Stimulated activated CD8-positive, alpha-beta memory T cell treated with anti-CD3 and anti-CD28 coated beads, Interleukin-4, amount 100 ng/mL, for 4 hours (primary cell): ENCODE data around the gene ARHGAP1.
"Not testable (repeated sequence)": the region's sequence is repeated elsewhere in the genome, so short reads cannot be mapped to it uniquely, and the experiment has no call there.

Experiments
- DNase-seq, 2 donors: peaks; one replicate each; pipeline ENCODE4 v3.0.0-alpha.2; 2020; ENCODE audit warnings: low read depth in 2 of 2, low spot score in 1 of 2

The ARHGAP1 gene

DNA sequence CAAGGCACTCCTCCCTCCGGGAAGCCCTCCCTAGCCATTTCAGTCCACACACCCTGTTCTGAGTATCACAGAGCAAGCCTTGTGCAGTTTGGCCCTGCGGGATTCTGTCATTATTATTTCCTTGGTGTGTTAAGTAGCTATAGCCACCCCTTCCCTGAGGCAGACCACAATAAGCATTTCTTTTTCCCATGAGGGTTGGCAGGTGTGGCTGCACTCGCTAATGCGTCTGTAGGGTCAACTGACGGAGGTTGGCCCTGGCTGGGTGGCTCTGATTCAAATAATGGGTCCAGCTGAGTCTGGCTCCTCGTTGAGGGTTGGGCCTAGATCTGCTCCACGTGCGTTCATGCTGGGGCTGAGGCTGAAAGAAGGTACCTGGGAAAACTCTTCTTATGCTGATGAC lies 23.7 kb upstream of the ARHGAP1 start:
- no peak for DNase-seq

DNA sequence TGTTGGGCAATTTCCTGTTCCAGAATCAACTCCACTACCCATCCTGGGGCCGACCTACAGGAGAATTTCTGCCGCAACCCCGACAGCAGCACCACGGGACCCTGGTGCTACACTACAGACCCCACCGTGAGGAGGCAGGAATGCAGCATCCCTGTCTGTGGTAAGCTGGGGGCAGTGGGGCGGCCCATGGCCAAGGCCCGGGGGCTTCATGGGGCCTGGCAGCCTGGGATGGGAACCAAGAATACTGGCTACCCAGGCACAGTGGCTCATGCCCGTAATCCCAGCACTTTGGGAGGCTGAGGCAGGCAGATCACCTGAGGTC lies 22.9 kb upstream of the ARHGAP1 start:
- DNase-seq = no peak

DNA sequence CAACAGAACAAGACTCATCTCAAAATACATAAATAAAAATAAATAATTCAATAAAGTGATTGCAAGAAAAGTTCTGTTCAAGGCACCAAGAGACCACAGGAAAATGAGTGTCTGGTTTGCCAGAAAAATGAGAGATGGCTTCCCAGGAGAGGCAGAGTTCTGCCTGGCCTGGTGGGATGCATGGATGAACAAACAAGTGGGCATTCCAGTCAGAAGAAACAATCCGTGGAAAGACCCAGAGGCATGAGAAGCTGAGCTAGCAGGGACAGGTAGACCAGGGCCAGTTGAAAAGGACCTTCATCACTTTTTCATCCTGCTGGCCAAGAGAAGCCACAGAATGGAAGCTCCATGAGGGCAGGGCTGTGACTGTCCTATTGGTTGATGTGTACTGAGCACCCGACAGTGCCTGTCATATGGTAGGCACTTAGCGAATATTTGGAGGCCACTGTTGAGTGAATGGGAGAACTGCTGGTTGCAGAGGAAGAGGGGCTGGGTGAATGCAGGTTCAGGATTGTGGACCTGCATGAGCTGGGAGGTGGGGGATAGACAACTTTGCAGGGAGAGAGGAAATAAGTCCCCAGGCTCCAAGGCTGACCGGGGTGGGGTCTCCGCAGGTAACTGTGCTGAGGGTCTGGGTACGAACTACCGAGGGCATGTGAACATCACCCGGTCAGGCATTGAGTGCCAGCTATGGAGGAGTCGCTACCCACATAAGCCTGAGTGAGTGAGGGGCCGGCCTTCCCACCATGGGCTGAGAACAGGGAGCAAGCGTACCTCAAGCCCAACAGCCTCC lies 22.3 kb upstream of the ARHGAP1 start:
- no peak for DNase-seq

DNA sequence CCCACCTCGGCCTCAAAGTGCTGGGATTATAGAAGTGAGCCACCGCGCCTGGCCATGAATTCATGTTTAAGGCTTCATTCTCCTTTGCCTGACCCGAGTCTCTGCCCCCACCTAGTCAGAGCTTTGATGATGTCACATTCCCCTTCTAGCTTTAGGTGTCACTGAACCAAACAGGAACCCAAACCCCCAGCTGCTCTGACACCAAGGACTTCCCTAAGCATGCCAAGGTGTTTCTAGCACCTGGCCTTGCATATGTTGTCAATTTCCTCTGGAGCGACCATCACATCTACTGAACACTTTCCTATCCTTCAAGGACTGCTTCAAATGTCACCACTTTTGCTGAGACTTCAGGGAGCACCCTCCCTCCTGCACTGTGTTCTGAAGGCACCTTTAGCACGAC lies 20.9 kb upstream of the ARHGAP1 start:
- DNase-seq = no peak

DNA sequence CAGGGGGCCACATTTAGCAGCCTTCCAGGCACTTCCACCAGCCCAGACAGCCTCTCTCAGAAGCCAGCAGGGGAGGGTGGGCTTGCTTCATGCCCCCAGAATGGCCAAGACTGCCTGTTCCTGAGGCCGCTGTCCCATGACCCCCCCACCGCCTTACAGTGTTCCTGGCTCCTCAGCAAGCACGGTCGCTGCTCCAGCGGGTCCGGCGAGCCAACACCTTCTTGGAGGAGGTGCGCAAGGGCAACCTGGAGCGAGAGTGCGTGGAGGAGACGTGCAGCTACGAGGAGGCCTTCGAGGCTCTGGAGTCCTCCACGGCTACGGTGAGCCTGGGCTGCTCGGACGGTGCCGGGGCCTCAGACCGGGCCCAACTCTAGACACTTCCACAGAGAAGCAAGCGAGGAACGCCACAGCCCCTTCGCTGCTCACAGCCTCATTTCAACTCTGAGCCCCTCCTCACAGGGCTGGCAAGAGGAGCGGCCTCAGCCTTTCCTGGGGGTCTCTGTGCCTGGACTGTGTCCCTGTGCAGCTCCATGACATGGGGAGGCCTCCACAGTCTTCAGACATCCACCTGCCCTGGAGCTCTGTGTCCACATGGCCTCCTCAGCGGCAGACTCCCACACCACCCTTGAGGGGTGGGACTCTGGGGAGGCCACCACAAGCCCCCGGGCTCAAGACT lies 19.3 kb upstream of the ARHGAP1 start:
- no peak for DNase-seq

DNA sequence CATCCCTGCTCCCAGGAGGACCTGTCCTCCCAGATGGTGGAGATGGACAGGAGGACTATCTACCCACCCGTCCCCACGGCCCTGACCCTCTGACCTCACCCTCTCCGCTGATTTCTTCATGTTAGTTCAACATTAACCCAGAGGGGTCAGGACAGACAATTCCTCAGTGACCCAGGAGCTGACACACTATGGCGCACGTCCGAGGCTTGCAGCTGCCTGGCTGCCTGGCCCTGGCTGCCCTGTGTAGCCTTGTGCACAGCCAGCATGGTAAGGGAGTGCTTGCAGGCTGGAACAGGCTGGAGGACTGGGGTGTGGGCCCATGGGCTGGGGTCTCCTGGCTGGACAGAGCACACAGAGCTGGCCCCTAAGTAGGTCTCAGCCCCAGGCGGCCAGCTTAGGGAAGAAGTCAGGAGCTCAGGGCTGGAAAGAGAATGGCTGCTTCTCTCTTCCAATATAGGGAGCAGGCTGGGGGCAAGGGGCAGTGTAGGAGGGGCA lies 18.7 kb upstream of the ARHGAP1 start, which contains the start of gene F2:
TSS of gene F2 (plus strand) at position 166 of the 495 bp plus-strand sequence. CDS start at position 189, 23 bp downstream.
- no peak for DNase-seq

DNA sequence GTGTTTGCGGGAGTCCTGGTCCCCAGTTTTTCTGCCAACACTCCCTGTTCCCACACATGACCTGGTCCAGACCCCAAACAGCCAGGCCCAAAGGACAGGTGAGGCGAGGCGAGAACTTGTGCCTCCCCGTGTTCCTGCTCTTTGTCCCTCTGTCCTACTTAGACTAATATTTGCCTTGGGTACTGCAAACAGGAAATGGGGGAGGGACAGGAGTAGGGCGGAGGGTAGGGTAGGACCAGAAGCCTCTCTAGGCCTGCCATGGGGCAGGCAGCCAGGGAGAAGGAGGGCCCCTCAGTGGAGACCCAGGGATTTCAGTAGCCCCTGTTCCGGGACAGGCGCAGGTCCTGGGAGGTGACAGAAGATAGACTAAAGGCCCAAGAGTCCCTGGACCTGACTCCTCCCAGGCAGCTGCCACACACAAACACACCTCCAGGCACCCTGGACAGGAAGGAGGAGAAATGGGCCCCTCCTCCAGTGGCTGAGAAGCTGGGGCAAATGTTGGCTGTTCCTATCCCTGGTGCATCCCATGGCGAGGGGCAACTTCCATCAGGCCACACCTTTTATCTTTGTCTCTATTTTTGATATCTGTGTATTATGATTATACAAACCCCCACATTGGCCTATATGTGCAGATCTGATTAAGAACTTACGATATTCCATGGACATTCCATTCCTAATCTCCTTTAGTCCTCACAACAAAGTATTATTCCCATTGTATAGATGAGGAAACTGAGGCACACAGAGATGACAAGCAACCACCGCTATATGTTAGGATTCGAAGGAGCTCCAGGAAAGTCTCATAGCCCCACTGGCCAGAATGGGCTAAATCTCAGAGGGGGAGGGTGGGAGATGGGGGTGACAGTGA lies 18.0 kb upstream of the ARHGAP1 start:
- no peak for DNase-seq

DNA sequence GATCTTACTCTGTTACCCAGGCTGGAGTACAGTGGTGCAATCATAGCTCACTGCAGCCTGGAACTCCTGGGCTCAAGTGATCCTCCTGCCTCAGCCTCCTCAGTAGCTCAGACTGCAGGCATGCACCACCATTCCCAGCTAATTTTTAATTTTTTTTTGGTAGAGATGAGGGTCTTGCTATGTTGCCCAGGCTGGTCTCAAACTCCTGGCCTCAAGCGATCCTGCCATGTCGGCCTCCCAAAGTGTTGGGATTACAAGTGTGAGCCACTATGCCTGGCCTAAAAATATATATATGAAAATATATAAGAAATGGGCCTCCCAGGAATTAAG lies 17.4 kb upstream of the ARHGAP1 start:
- not testable (repeated sequence) for DNase-seq

DNA sequence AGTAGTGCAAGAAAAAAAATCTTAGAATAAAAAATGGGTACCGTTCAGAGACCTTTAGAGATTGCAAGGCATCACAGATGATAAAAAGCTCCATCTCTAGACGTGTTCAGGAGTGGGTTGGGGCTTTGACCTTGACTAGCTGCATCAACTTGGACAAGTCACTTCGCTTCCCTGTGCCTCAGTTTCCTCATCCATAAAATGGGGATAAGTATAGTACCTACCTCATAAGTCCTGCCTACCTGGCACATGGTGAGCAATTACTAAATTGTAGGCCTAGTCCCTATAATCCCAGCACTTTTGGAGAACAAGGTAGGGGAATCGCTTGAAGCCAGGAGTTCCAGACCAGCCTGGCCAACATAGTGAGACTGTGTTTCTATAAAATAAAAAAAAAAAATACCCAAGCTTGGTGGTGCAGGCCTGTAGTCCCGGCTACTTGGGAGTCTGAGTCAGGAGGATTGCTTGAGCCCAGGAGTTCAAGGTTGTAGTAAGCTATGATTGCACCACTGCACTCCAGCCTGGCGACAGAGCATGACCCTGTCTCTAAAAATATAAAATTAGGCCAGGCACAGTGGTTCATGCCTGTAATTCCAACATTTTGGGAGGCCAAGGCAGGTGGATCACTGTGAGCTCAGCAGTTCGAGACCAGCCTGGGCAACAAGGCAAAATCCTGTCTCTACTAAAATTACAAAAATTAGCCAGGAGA lies 12.6 kb upstream of the ARHGAP1 start:
- DNase-seq = no peak

DNA sequence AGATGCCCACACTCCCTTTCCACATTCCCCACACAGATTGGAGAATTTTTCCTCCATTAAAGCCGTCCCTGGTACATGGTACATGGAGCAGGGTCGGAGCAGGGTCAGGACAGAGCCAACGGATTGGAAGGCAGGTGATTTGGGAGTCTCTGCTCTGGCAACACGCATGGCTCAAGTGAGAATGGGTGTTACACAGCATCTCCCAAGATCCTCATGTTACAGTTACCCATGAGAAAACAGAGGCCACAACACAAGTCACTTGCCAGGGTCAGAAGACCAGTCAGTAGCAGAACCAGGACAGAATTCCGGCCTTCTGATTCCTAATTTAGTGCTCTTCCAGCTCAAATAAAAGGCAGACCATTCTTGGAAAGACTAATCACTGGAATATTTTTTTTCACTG lies 10.9 kb upstream of the ARHGAP1 start:
- no peak for DNase-seq

DNA sequence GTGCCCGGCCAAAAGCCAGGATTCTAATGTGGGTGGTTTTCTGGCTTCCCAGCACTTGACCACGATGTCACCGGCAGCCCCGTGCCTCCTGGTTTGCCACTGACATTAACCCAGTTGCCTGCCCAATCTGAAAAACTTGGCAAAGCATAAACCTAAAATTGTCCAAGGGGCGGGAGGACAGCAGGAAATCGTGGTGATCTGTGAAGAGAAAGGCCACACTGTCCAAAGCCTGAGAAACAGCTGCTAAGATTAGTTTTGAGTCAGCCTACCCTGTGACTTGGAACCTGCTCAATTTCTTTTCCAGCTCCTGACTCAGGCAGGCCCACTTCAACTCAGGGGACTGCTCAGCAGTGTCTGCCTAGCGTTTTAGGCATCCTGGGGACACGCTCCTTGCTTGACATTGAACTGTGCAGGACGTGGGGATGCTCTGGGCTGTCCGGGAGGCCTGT lies 10.4 kb upstream of the ARHGAP1 start:
- DNase-seq = no peak

DNA sequence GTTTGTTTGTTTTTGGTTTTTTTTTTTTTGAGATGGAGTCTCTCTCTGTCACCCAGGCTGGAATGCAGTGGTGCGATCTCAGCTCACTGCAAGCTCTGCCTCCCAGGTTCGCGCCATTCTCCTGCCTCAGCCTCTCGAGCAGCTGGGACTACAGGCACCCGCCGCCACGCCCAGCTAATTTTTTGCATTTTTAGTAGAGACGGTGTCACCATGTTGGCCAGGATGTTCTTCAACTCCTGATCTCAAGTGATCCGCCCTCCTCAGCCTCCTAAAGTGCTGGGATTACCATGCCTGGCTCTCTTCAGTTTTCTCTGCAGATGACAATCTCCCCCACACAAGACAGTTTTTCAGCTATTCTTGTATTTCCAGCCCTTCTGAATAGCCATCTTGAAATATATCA lies 8.9 kb upstream of the ARHGAP1 start:
- not testable (repeated sequence) for DNase-seq

DNA sequence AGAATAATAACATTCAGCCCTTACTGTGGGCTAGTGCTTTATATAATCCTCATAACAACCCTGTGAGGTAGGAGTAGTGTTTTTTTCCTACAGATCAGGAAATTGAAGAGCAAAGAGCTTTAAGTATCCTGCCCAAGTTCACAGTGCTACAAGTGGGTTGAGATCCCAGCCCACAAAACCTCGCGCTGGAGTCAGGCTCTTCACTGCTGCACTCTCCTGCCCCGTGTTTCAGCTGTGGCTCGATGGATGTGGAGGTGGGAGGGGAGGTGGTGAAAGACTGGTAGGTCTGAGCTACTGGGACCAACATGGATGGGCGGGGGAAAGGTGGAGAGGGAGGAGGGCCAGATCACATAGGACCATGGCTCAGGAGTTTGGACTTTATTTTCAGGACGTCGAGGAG lies 6.5 kb upstream of the ARHGAP1 start:
- DNase-seq = no peak

DNA sequence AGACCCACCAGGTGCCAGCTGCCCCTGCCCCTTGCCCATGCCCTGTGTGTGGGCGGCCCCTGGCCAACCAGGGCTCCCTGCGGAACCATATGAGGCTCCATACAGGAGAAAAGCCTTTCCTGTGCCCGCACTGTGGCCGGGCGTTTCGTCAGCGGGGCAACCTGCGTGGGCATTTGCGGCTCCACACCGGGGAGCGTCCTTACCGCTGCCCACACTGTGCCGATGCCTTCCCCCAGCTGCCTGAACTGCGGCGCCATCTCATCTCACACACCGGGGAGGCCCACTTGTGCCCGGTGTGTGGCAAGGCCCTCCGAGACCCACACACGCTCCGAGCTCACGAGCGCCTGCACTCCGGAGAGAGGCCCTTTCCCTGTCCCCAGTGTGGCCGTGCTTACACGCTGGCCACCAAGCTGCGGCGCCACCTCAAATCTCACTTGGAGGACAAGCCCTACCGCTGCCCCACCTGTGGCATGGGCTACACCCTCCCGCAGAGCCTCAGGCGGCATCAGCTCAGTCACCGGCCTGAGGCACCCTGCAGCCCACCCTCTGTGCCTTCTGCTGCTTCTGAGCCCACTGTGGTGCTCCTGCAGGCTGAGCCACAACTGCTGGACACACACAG lies 4.8 kb upstream of the ARHGAP1 start:
- DNase-seq = no peak

DNA sequence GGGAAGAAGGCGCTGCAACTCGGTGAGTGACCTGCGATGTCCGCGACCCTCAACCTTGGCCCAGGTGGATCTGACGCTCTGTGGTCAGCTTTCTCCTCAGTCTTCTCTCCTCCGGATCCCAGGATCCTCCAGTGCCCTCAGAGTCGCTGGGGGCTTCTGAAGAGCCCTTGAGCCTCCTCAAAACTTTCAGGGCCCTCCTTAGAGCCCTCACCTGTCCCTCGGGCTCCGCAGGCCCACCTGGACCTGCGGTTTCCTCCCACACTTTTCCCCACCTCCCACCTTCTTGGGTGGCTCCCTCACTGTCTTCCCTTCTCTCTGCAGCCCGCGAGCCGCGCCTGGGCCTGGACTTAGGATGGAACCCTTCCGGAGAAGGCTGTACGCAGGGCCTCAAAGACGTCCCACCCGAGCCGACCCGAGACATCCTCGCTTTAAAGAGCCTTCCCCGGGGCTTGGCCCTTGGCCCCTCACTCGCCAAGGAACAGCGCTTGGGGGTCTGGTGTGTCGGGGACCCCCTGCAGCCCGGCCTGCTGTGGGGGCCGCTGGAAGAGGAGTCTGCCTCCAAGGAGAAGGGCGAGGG lies 747 bp upstream of the ARHGAP1 start:
- DNase-seq = no peak

DNA sequence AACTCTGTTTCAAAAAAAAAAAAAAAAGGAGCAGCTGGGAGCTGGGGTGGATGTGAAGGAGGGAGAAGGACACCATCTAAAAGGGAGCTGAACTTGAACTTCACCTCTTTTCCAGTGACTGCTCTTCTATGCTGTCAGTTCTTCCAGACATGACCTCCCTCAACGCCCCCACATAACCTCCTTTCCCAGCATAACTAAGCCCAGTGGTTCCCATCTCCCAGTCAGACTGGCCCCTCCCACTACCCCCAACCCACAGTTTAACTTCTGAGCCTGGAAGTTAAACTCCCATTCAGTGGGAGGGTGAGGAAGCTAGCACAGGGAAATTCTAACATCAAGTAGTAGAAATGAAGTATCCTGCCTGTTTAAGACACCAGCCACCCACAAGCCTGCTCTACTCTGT lies 1.8 kb downstream of the ARHGAP1 start:
- no peak for DNase-seq

DNA sequence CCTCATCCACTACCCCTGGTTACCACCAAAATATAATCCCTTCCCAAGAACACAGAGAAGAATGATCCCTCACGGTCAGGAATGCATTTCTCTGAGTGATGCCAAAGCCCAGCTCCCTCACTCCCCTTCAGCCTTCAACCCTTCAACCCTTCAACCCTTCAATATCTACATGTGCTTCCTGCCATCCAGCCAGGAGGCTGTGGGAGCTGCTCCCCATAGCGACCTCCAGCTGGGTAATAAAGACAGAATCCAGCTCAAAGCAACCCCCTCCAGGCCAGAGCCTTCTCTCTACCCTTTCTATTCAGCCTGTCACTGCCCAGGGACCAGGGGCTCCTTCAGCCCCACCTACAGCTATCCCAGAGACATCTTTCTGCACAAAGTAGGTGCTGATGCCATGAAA lies 2.7 kb downstream of the ARHGAP1 start:
- no peak for DNase-seq

DNA sequence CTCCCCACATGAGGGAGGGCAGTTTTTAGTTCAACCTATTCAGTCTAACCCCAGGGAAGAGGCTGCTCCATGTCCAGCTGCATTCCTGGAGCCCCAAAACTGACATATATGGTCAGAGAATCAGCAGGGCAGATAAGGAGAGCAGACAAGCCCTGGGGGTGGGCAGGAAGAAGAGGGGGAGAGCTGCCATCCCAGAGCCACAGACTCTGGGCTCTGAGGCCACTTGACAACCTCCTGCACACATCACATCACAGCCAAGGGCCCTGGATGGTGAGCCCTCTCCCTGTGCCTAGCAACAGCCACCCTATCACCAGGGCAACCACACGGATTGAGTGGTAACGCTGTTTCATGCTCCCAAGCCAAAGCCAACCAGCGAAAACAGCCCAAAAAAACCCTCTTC lies 3.1 kb downstream of the ARHGAP1 start:
- no peak for DNase-seq

DNA sequence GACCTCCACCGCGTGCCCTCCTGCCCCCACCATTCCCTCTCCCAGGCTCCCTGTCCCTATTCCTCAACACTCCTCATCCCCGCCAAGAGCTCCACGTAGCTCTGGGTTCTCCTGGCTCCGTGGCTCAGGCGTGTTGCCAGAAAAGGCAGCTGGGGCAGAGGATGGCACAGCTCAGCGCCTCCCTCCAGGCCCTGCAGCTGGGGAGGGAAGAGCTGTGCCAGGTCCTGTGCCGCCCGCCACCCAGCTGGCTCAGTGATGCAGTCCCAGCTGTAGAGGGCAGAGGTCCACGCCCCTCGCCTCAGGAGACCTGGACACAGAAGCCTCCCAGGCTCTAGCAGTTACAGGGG lies 4.2 kb downstream of the ARHGAP1 start:
- DNase-seq = no peak

DNA sequence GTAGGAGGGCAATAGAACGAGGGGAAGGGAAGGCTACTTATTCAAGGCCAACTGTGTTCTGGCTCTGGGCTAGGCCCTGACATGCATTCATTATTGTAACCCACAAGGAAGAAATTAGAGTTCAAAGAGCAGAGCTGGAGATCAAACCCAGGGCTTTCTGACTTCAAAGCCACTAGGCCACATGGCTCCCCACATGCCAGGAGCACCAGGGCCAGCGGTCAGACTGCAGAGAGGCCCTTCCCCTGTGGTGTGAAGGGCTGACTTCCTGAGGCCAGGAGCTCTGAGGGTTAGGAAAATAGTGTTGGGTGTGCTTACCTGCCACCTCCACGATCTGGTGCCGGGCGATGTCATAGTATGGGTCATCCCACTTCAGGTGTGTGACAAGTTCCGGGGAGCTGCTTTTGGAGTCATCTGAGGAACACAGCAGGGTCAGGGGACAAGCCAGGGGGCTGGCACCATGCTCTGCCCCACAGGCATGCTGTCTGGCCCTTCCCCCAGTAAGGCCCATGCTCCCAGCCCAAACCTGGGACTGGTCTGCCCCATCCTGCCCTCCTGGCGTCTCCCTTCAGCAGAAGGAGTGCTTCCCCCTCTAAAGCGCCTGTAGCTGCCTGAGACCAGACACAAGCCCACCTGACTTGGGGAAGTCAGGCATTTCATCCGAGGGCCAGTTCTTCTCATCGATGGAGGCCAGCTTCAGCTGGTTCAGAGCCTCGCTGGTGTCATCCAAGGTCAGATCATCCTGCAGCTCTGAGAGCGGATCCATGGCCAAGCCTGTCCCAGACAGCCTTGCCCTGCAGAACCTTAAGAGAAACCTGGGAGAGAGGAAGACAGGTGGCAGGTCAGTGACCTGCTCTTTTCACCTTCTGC lies 4.8 kb downstream of the ARHGAP1 start:
- no peak for DNase-seq
